M059J (cell line): ENCODE measurements around the gene REELD1. TPM values are rescaled to one million over a fixed set of nuclear protein-coding genes. Genes with fewer than 3 reads are reported as not detected.

ENCODE experiments used
- DNase-seq: peaks from one replicate; pipeline ENCODE4 v3.0.0-alpha.2; 2012; ENCODE audit warnings: low read depth
- total RNA-seq: library from RNA; depleted of rRNA; stranded (reverse); fragments of >200 nt; shearing (Covaris generic); gene quantifications from 2 replicates; pipeline ENCODE4 v1.2.3, GENCODE V29; 2014

The REELD1 gene
- total RNA-seq, 1 experiment from 2014 or later = not detected

DNA sequence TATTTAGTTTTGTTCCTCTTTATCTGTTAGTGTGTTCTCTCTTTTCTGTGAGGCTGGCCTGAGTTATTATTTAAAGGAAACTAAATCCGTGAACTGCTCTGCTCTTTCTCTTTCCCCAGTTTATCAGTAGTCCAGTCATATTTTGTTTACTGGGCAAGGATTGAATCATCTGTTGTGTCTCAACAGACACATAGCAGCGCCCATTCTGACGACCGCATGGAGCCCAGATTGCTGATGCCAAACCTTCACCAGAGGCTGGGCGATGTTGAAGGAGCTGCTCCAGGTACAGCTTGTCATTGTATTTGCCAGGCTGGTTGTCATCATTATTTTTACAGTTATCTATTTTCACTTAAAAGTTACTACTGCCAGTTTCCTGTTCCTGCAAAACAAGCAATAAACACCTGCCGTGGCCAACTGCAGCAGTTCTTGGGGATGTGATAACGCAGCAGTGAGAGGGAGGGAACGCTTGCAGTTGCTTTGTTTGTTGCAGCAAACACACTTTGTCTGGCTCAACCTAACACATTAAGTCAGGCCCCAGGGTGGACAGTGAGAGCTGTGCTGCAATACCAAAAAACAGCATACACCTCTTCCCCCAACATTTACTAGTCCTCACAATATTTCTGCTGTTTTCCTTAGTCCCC, 10.1 kb downstream of the REELD1 start:
- no peak for DNase-seq

- no peak for DNase-seq
Measured at GRCh38 chr4:146229406-146229805, 15.1 kb downstream of the REELD1 start.

GRCh38 chr4:146232131-146232722, 17.9 kb downstream of the REELD1 start:
- DNase-seq = peak; percentile 37

GRCh38 chr4:146235654-146236177, 21.4 kb downstream of the REELD1 start:
- no peak for DNase-seq

DNA sequence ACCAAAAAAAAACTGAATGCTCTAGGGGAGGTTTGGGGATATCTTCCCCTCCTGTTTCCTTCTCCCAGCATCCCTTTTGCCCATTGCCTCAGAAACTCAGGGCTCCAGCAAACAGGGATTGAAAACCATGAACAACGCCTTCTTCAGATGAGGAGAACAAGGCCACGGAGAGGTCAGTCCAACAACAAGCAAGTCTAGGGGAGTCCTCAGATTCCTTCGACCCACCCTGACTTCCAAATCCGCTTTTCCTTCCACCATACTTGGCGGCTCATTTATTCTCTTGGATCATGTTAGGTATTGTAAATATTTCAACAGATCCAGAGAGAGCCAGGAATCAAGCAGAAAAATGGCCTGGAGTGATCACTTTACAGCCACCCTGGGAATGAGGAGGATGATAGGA, 21.9 kb downstream of the REELD1 start:
- no peak for DNase-seq

DNA sequence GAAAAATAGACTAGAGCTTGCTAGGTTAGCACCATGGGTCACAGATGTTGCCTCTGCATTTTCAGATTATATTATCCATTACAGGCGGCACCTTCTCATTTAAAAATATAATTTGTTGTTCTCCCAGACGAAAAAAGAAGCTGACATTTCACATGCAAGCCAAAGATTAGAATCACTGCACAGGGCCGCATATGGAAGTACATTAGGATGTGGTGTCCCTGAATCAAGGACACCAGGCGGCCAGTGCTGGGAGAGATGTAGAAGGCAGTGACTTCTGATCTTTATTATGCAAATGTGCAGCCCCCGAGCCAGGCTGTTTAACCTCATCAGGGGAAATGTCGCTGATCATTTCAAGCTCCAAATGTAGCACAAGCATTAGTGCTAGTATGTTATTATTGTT, 22.8 kb downstream of the REELD1 start:
- no peak for DNase-seq

DNA sequence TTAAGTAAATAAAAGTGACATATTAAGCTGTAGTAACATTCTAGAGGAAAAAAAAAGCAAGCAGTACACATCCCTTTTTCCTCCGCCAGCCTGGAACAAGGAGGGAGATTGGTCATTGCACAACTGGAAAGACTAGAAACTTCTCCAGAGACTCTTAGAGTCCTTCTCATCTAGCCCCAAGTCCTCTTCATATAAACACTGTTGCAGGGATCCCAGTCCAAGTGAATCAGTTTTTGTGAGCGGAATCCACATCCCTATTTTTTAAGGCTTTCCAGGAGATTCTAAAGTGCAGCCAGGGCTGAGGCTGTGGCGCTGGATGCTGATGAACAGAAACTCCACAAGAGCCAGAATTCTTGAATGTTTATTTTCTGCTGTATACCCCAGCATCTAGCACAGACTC, 23.8 kb downstream of the REELD1 start:
- no peak for DNase-seq

GRCh38 chr4:146243141-146243882, 29.0 kb downstream of the REELD1 start:
- DNase-seq = peak; percentile 75

- no peak for DNase-seq
Measured at GRCh38 chr4:146243883-146244277, 29.5 kb downstream of the REELD1 start.

GRCh38 chr4:146244496-146244895, 30.2 kb downstream of the REELD1 start:
- no peak for DNase-seq

- peak; percentile 18 for DNase-seq
Measured at GRCh38 chr4:146245246-146245645, 30.9 kb downstream of the REELD1 start.

DNA sequence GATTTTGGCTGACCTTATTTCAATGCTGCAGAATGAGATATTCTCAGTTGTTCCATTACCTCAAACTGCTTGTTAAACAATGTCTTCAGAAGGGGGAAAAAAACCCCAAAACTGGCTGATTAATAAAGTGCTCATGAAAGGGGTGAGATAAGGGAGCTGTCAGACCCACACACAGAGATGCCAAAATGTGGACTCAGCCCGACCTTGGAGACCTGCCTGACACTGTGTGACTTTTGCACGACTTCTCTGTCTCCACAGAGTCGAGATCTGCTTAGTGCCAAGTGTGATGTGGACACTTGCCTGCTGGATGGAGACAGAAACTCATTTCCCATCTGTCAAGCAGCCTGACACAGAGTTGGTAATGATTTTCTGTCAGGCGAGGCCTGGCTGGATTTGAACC, 31.5 kb downstream of the REELD1 start:
- peak; percentile 15 for DNase-seq

DNA sequence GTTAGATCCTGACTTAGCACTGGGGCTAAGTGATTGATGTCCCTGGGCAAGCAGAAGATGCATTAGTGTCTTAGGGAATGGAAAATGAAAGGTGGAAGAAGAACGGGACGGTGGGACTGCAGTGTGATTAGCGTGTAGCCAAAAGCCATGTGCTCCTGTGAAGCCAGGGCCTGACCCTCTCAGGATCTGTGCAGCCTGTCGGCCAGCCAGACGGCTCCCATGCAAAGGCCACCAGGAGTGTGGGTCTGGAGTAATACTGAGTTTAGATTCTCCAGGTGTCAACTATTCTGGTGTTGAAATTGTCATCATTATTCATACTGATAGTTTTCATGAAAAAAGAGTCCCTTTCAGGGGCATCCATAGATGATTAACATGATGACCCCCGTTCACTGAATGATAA, 32.0 kb downstream of the REELD1 start:
- DNase-seq = no peak

GRCh38 chr4:146247356-146247755, 33.0 kb downstream of the REELD1 start:
- DNase-seq = no peak

DNA sequence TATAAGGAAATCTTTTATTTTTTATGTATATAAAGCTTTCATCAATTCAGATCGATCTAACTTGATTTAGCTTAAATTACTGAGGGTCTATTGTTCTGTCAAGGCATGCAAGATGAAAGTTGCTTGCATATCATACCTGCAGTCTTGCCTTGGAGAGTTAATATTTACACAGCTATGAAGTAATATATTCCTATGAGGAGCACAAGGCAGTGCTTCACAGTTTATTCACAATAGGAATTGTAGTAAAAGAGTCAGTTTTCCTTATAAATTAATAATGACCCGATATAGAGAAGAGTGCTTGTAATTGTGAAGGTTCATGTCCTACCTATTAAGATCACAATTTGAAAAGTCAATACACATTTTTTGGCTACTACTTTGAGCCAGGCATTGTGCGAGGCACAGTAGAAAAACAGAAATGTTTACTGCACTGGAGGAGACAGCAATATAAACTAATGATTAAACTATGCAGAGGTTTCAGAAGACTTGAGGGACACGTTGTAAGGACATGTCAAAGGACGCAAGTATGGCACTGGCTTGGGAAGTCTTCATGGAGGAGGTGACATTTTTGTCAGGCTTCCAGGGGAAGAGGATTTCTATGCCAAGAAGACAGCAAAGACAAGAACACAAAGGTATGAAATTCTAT, 38.8 kb downstream of the REELD1 start:
- DNase-seq = no peak

GRCh38 chr4:146255463-146255862, 41.1 kb downstream of the REELD1 start:
- DNase-seq = peak; percentile 58

GRCh38 chr4:146255874-146256273, 41.5 kb downstream of the REELD1 start:
- DNase-seq = peak; percentile 75

DNA sequence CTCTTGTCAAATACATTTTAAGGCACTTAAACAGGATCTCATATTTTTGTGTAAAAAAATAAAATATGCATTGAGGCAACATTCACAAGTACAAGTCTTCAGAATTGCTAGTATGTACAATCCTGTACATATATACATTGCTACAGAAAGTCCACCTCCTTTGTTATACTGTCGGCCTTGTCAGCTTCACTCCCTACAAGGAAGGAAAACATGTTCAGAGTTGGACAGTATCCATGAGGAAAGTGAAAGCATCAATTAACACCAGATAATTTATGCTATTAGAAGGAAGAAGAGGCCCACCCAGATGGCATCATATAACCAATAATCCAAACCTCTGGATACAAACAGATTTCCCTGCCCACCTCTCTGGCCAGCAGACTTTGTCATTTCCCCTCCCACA, 42.0 kb downstream of the REELD1 start:
- no peak for DNase-seq

DNA sequence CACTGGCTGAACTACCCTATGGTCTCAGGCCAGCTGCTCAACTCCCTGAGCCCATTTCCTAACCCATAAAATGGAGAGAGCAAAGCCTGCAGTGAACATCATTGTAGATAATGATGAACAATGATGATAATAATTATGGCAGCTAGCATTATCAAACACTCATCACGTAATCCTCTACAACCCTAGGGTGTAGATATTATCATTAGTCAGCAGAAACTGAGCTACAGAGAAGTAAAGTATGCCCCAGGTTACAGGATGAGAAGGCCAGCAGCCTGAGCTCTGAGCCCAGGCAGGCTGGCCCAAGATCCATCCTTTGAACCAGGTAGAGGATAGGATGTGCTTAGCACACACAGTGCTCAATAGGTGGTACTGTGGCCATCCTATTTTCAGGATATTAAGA, 43.2 kb downstream of the REELD1 start:
- DNase-seq = no peak

DNA sequence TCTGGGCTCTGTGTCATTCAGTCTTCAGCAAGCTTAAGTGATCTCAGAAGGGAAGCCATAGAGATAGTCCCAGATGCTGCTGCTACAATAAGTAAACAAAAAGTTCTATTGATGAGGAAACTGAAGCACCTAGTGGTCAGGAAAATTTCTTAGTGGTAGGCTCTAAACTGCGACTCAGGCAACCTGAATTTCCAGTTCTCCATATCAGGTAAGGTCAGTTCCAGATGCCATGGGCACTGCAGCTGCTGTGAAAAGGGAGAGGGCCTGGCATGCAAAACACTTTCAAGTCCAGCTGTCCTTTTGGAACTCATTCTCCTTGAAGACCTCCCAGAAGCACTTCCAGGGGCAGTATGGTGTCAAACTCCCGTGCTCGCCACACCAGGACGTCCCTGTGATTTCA, 46.2 kb downstream of the REELD1 start:
- DNase-seq = no peak

DNA sequence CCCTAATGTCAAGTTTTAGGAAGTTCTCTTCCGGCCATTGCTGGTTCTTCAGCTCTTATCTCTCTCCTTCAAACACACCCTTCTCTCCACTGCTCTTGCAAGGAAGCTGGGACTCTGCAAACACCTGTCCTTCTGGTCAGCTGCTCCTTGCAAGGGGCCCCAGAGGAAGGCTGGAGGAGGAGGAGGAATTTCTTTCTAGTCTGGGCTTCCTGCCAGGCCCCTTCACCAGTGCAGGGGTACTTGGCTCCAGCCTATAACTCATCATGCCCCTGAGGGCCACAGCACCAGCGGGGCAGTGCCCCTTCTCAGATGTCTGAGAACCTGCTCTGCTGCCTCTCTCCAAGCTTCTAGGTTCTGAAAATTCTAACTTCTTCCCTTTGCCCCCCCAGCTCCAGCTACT, 46.7 kb downstream of the REELD1 start:
- no peak for DNase-seq

DNA sequence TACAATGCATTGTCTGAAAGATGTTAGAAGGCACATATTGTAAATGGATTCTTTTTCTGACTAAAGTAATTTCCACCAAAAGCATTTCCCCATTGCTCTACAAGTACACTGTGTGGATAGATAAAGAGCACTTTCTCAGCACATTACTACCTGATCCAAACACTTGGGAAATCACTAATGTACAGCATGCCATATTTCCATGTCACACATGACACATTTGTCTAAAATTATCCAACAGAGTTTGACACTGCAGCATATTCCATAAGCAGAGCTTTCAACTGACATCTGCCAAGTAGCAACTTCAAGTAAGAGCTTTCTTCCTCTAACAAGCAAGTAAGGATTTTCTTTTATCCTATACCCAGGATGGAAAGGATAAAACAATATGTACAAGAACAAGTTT, 49.5 kb downstream of the REELD1 start:
- no peak for DNase-seq
